Gastroesophageal sphincter (tissue), 4 donors: Measurements from ENCODE around the gene UBQLN1. TPM values are rescaled to one million over a fixed set of nuclear protein-coding genes. Genes with fewer than 3 reads are reported as not detected.

Experiments
- ATAC-seq: fragments of 150-250 bp; one replicate; pipeline ENCODE4 v1.9.1; 2016; ENCODE audit warnings: mild to moderate bottlenecking, moderate library complexity
- H3K27ac ChIP-seq, 4 donors: fragments of 200-600 bp; sonication (generic) in 3 of 4; 1 replicate in 3 of 4; 2 replicates in 1 of 4; pipeline ENCODE4 v1.5.1; 2016 to 2019
- H3K27me3 ChIP-seq: fragments of 200-600 bp; sonication (generic); one replicate; pipeline ENCODE4 v1.5.1; 2019
- H3K36me3 ChIP-seq, 2 donors: fragments of 200-600 bp; sonication (generic); one replicate each; pipeline ENCODE4 v1.5.1; 2019; ENCODE audit warnings: control low read depth in 1 of 2
- H3K4me1 ChIP-seq, 3 donors: fragments of 200-600 bp; sonication (generic); 1 replicate in 2 of 3; 2 replicates in 1 of 3; pipeline ENCODE4 v1.5.1; 2016 to 2019; ENCODE audit warnings: control low read depth in 2 of 3
- H3K4me3 ChIP-seq, 2 donors: fragments of 200-600 bp; sonication (generic); one replicate each; pipeline ENCODE4 v1.5.1; 2019; ENCODE audit warnings: mild to moderate bottlenecking in 1 of 2, moderate library complexity in 1 of 2
- H3K9me3 ChIP-seq, 3 donors: fragments of 200-600 bp; sonication (generic); one replicate each; pipeline ENCODE4 v1.5.1; 2017 to 2019; ENCODE audit warnings: control low read depth in 2 of 3
- CTCF ChIP-seq, 4 experiments: fragments of 200-600 bp in 2 of 4; fragments of 450-650 bp in 2 of 4; sonication (generic) in 1 of 4; IDR thresholded peaks; one replicate each; pipeline ENCODE4 v1.5.1; 2017 to 2019; ENCODE audit warnings: antibody characterized with exemption in 4 of 4, mild to moderate bottlenecking in 2 of 4, moderate library complexity in 2 of 4
- EP300 ChIP-seq: sonication (generic); formaldehyde crosslinking; IDR thresholded peaks from one replicate; pipeline ENCODE4 v1.6.1; 2017; ENCODE audit warnings: antibody characterized with exemption, mild to moderate bottlenecking
- POLR2A ChIP-seq, 2 donors: fragments of 450-650 bp; IDR thresholded peaks; one replicate each; pipeline ENCODE4 v1.6.1; 2017; ENCODE audit warnings: antibody characterized with exemption in 2 of 2, mild to moderate bottlenecking in 2 of 2, moderate library complexity in 1 of 2
- POLR2AphosphoS5 ChIP-seq: sonication (generic); formaldehyde crosslinking; IDR thresholded peaks from one replicate; pipeline ENCODE4 v1.6.1; 2017; ENCODE audit warnings: antibody characterized with exemption
- WGBS, 2 donors: methylation state at CpG; one replicate each; pipeline ENCODE4 v1.1.5; 2018; ENCODE audit warnings: low coverage in 1 of 2; 5-methylcytosine and 5-hydroxymethylcytosine counted together
- total RNA-seq, 4 donors: library from RNA; depleted of rRNA; stranded (reverse); fragments of >200 nt; gene quantifications; one replicate each; pipeline ENCODE4 v1.1.0, GENCODE V29; 2016

The UBQLN1 gene
- total RNA-seq, 4 donors from 2014 or later, result 112 to 132 (median 117) TPM

GRCh38 chr9:83715794-83716193 is 8.0 kb upstream of the UBQLN1 start:
- ATAC-seq, result no peak
- no peaks in the 10 kb centered on the region for H3K4me1 ChIP-seq
- H3K36me3 ChIP-seq, result no peaks in the 10 kb centered on the region
- TF ChIP-seq EP300 (no peak), CTCF (IDR thresholded peaks at IDR 0.05) (no peak), POLR2AphosphoS5 (no peak), POLR2A (IDR thresholded peaks at IDR 0.05) (no peak)
- H3K9me3 ChIP-seq, result peaks cover 0 to 10% (median 0%) of the 10 kb centered on the region in 3 donors
- H3K27me3 ChIP-seq, result no peaks in the 10 kb centered on the region
- H3K27ac ChIP-seq, result no peak overlapping the region
- no peak overlapping the region for H3K4me3 ChIP-seq

GRCh38 chr9:83715221-83715620 is 7.5 kb upstream of the UBQLN1 start:
- no peaks in the 10 kb centered on the region for H3K27me3 ChIP-seq
- H3K27ac ChIP-seq, result no peak overlapping the region
- 38 to 73% methylated on average over 1 of the region's 1 CpG for WGBS, 2 donors
- H3K36me3 ChIP-seq, result no peaks in the 10 kb centered on the region
- no peaks in the 10 kb centered on the region for H3K4me1 ChIP-seq
- H3K4me3 ChIP-seq, result no peak overlapping the region
- ATAC-seq, result no peak
- TF ChIP-seq POLR2A (IDR thresholded peaks at IDR 0.05) (no peak), EP300 (no peak), CTCF (IDR thresholded peaks at IDR 0.05) (no peak), POLR2AphosphoS5 (no peak)
- H3K9me3 ChIP-seq, result peaks cover 0 to 10% (median 0%) of the 10 kb centered on the region in 3 donors

- Histone ChIP-seq H3K27ac (no peak overlapping the region), H3K27me3 (no peaks in the 10 kb centered on the region), H3K36me3 (no peaks in the 10 kb centered on the region), H3K4me1 (no peaks in the 10 kb centered on the region), H3K9me3 (peaks cover 0 to 10% (median 0%) of the 10 kb centered on the region in 3 donors), H3K4me3 (no peak overlapping the region)
- no peak for TF ChIP-seq POLR2AphosphoS5
- no peak for TF ChIP-seq POLR2A (IDR thresholded peaks at IDR 0.05)
- TF ChIP-seq CTCF (IDR thresholded peaks at IDR 0.05), result peak in 1 of 4 experiments; percentile 13
- 67 to 72% methylated on average over 2 to 3 of the region's 3 CpGs for WGBS, 2 donors
- no peak for ATAC-seq
These were observed 6.6 kb upstream of the UBQLN1 start for GRCh38 chr9:83714329-83714728.

- H3K4me3 ChIP-seq, result peak overlapping the region; percentile 75 to 91
- H3K27me3 ChIP-seq, result no peaks in the 10 kb centered on the region
- peaks cover 0 to 34% (median 8%) of the 10 kb centered on the region in 3 donors for H3K4me1 ChIP-seq
- ATAC-seq, result peak; percentile 65
- peak overlapping the region; percentile 90 to 98 (median 96) for H3K27ac ChIP-seq
- TF ChIP-seq POLR2AphosphoS5, result no peak
- no peaks in the 10 kb centered on the region for H3K9me3 ChIP-seq
- WGBS, 2 donors, result 17 to 23% methylated on average over 12 to 20 of the region's 20 CpGs
- no peaks in the 10 kb centered on the region for H3K36me3 ChIP-seq
These were observed 879 bp upstream of the UBQLN1 start for GRCh38 chr9:83708515-83709158.

- Histone ChIP-seq H3K36me3 (no peaks in the 10 kb centered on the region), H3K4me3 (peak overlapping the region; percentile 75 to 91), H3K9me3 (no peaks in the 10 kb centered on the region), H3K27me3 (no peaks in the 10 kb centered on the region), H3K4me1 (peaks cover 0 to 44% (median 8%) of the 10 kb centered on the region in 3 donors), H3K27ac (peak overlapping the region; percentile 90 to 98 (median 96))
- WGBS, 2 donors, result 0% methylated on average over 2 of the region's 26 CpGs; no CpG with 5 or more reads in 1 of the 2 donors
- TF ChIP-seq CTCF (IDR thresholded peaks at IDR 0.05) (peak in 1 of 4 experiments; percentile 19), POLR2AphosphoS5 (no peak)
- peak; percentile 85 for ATAC-seq
These were observed 315 bp downstream of the UBQLN1 start for GRCh38 chr9:83707518-83707767.
